ENCODE measurements around the gene DDT.
"Not testable (repeated sequence)": the region's sequence is repeated elsewhere in the genome, so short reads cannot be mapped to it uniquely, and the experiment has no call there.

Gene DDT

DNA sequence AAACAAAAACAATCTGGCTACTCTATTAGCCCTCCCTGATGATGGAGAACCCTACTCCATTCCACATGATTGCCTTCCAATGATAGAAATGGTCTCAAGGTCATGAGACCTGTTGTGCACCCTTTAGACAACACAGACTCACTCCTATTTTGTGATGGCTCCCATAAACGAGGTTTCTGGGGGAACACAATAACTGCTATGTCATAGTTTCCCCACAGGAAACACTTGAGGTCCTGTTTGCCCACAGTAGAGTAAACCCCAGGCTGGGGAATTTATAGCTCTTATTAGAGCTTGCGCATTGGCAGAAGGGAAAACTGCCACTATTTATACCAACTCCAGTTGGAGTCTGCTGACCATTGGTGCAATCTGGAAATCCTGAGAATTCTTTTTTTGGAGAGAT is 51.3 kb downstream of the DDT start:
- no peaks in the 10 kb centered on the region for H3K27me3 ChIP-seq
- TF ChIP-seq CTCF (IDR thresholded peaks at IDR 0.05), result no peak
- H3K4me1 ChIP-seq (ENCODE audit: control insufficient read depth in 1 of 2, insufficient read depth in 1 of 2, low read depth in 1 of 2, low read length in 1 of 2), result peaks cover 0 to 6% of the 10 kb centered on the region in 2 experiments
- peaks cover 31% of the 10 kb centered on the region for H3K36me3 ChIP-seq
- H3K27ac ChIP-seq, result no peak overlapping the region
- H3K4me3 ChIP-seq (ENCODE audit: low read depth in 1 of 2, low read length in 1 of 2), result no peak overlapping the region
- no peaks in the 10 kb centered on the region for H3K9me3 ChIP-seq

DNA sequence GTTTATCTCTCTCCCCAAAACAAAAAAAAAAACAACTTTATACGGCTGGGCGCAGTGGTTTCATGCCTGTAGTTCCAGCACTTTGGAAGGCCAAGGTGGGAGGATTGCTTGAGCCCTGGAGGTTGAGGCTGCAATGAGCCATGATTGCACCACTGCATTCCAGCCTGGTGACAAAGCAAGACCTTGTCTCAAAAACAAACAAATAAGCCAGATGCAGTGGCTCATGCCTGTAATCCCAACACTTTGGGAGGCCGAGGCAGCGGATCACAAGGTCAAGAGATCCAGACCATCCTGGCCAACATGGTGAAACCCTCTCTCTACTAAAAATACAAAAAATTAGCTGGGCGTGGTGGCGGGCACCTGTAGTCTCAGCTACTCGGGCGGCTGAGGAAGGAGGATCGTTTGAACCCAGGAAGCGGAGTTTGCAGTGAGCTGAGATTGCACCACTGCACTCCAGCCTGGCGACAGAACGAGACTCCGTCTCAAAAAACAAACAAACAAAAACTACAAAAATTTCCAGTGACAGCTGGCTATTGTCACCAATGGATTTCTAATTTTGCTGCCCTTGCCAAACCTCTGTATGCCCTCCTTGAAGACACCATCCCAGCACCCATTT is 52.5 kb downstream of the DDT start:
- not testable (repeated sequence) for H3K4me3 ChIP-seq (ENCODE audit: low read depth in 1 of 2, low read length in 1 of 2); H3K27me3 ChIP-seq; H3K27ac ChIP-seq; H3K4me1 ChIP-seq (ENCODE audit: control insufficient read depth in 1 of 2, insufficient read depth in 1 of 2, low read depth in 1 of 2, low read length in 1 of 2); H3K9me3 ChIP-seq
- peaks cover 31% of the 10 kb centered on the region for H3K36me3 ChIP-seq
